Hepatocyte (in vitro differentiated cells): ENCODE results near the gene DOCK1. TPM values are rescaled to one million over a fixed set of nuclear protein-coding genes. Genes with fewer than 3 reads are reported as not detected.

Experiments
- DNase-seq: peaks from one replicate; pipeline ENCODE4 v3.0.0-alpha.2; 2016; ENCODE audit warnings: low spot score
- H2AFZ ChIP-seq: fragments of 200-600 bp; sonication (generic); 2 replicates; pipeline ENCODE4 v1.6.0; 2016; ENCODE audit warnings: antibody characterized with exemption, mild to moderate bottlenecking
- H3K27ac ChIP-seq: fragments of 200-600 bp; sonication (generic); 2 replicates; pipeline ENCODE4 v1.5.1; 2016; ENCODE audit warnings: mild to moderate bottlenecking
- H3K27me3 ChIP-seq: fragments of 200-600 bp; sonication (generic); 2 replicates; pipeline ENCODE4 v1.6.1; 2016
- H3K36me3 ChIP-seq: fragments of 200-600 bp; sonication (generic); replicated peaks from 2 replicates; pipeline ENCODE4 v1.5.1; 2016; ENCODE audit warnings: low read depth; ENCODE audit not compliant: insufficient read depth
- H3K4me1 ChIP-seq: fragments of 200-600 bp; sonication (generic); 2 replicates; pipeline ENCODE4 v1.5.1; 2016; ENCODE audit warnings: mild to moderate bottlenecking, moderate library complexity; ENCODE audit not compliant: insufficient read depth
- H3K4me2 ChIP-seq: fragments of 200-600 bp; sonication (generic); 2 replicates; pipeline ENCODE4 v1.6.0; 2016
- H3K4me3 ChIP-seq: fragments of 200-600 bp; sonication (generic); 2 replicates; pipeline ENCODE4 v1.5.1; 2016; ENCODE audit warnings: mild to moderate bottlenecking
- H3K79me2 ChIP-seq: fragments of 200-600 bp; sonication (generic); 2 replicates; pipeline ENCODE4 v1.6.0; 2017; ENCODE audit warnings: mild to moderate bottlenecking
- H3K9me2 ChIP-seq: fragments of 200-600 bp; sonication (generic); replicated peaks from 2 replicates; pipeline ENCODE4 v1.6.0; 2017; ENCODE audit warnings: mild to moderate bottlenecking; ENCODE audit not compliant: insufficient read depth
- H3K9me3 ChIP-seq: fragments of 200-600 bp; sonication (generic); 2 replicates; pipeline ENCODE4 v1.5.1; 2016; ENCODE audit warnings: low read depth, mild to moderate bottlenecking
- H4K20me1 ChIP-seq: fragments of 200-600 bp; sonication (generic); 2 replicates; pipeline ENCODE4 v1.6.0; 2016; ENCODE audit warnings: mild to moderate bottlenecking; ENCODE audit not compliant: insufficient read depth, poor library complexity, severe bottlenecking
- EZH2 ChIP-seq: fragments of 200-600 bp; sonication (generic); IDR thresholded peaks from 2 replicates; pipeline ENCODE4 v1.6.1; 2016; ENCODE audit warnings: antibody characterized with exemption, mild to moderate bottlenecking, borderline replicate concordance
- EZH2phosphoT487 ChIP-seq: fragments of 200-600 bp; sonication (generic); IDR thresholded peaks from one replicate; pipeline ENCODE4 v1.6.1; 2018; ENCODE audit warnings: antibody characterized with exemption, mild to moderate bottlenecking, low read depth, moderate library complexity; ENCODE audit not compliant: unreplicated experiment, severe bottlenecking
- WGBS: methylation state at CpG from one replicate; pipeline ENCODE4 v1.1.6; 2016; ENCODE audit warnings: low lambda C conversion rate; ENCODE audit errors: missing lambda C conversion rate; 5-methylcytosine and 5-hydroxymethylcytosine counted together
- polyA plus RNA-seq: library from polyadenylated mRNA; unstranded; fragments of >200 nt; fragmentation: Nextera tagmentation; extraction: Ambion mirVana; gene quantifications from 2 replicates; pipeline ENCODE4 v1.2.1, GENCODE V29; 2016
- total RNA-seq: library from RNA; depleted of rRNA; stranded (reverse); fragments of >200 nt; gene quantifications from 2 replicates; pipeline ENCODE4 v1.2.3, GENCODE V29; 2014
- TF ChIP-seq, protein P1 (sequence below): fragments of 200-600 bp; sonication (generic); IDR thresholded peaks from 2 replicates; pipeline ENCODE4 v1.5.1; 2016; ENCODE audit warnings: antibody characterized with exemption, mild to moderate bottlenecking; ENCODE audit not compliant: poor library complexity

Gene DOCK1
- total and polyA plus RNA-seq, 2 experiments from 2014 or later = 16.0 to 55.5 TPM

DNA sequence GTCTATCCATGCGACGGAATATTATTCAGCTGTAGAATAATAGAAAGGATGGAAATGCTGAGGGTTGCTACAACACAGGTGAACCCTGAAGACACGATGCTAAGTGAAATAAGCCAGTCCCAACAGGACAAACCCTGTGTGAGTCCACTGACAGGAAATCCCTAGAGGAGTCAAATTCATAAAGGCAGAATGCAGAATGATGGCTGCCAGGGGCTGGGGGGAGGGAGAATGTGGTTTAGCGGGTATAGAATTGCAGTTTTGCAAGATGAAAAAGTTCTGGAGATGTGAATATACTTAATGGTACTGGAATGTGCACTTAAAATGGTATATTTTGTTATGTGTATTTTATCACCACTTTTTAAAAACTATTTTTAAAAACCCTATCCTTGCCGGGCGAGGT lies 36.9 kb upstream of the DOCK1 start:
- no peak overlapping the region for H2AFZ ChIP-seq
- no peaks in the 10 kb centered on the region for H3K9me2 ChIP-seq
- no peaks in the 10 kb centered on the region for H4K20me1 ChIP-seq
- H3K4me2 ChIP-seq = no peak overlapping the region
- no peaks in the 10 kb centered on the region for H3K79me2 ChIP-seq
- no peaks in the 10 kb centered on the region for H3K4me1 ChIP-seq
- 85% methylated on average over 6 of the region's 6 CpGs for WGBS
- no peak overlapping the region for H3K27ac ChIP-seq
- H3K27me3 ChIP-seq = no peaks in the 10 kb centered on the region
- DNase-seq = no peak
- TF ChIP-seq EZH2 = no peak
- TF ChIP-seq EZH2phosphoT487 = no peak
- TF ChIP-seq, protein P1, sequence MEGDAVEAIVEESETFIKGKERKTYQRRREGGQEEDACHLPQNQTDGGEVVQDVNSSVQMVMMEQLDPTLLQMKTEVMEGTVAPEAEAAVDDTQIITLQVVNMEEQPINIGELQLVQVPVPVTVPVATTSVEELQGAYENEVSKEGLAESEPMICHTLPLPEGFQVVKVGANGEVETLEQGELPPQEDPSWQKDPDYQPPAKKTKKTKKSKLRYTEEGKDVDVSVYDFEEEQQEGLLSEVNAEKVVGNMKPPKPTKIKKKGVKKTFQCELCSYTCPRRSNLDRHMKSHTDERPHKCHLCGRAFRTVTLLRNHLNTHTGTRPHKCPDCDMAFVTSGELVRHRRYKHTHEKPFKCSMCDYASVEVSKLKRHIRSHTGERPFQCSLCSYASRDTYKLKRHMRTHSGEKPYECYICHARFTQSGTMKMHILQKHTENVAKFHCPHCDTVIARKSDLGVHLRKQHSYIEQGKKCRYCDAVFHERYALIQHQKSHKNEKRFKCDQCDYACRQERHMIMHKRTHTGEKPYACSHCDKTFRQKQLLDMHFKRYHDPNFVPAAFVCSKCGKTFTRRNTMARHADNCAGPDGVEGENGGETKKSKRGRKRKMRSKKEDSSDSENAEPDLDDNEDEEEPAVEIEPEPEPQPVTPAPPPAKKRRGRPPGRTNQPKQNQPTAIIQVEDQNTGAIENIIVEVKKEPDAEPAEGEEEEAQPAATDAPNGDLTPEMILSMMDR = no peak
- no peaks in the 10 kb centered on the region for H3K9me3 ChIP-seq
- no peak overlapping the region for H3K4me3 ChIP-seq
- no peaks in the 10 kb centered on the region for H3K36me3 ChIP-seq

DNA sequence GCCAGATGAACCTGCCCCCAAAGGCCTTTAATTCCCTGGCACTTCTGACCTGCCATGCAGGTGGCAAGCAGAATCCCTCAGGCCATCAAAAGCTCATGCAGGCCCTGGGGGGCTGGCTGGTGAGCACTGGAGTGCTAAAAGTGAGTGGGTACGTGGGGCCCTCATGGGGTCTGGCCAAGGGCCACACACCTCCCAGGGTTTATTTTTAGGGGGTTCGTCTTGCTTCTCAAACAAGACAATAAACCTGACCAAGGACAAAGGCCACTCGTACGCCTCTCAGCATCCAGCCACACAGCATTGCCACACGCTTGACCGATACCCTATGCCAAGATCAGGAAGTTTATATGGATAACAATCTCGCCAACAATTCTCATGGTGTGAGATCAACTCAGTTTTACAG lies 33.1 kb upstream of the DOCK1 start:
- H3K4me2 ChIP-seq = no peak overlapping the region
- H3K36me3 ChIP-seq = no peaks in the 10 kb centered on the region
- H3K4me3 ChIP-seq = no peak overlapping the region
- H4K20me1 ChIP-seq = no peaks in the 10 kb centered on the region
- H3K79me2 ChIP-seq = no peaks in the 10 kb centered on the region
- no peak for DNase-seq
- H3K27me3 ChIP-seq = no peaks in the 10 kb centered on the region
- no peaks in the 10 kb centered on the region for H3K9me2 ChIP-seq
- H2AFZ ChIP-seq = no peak overlapping the region
- H3K9me3 ChIP-seq = no peaks in the 10 kb centered on the region
- no peaks in the 10 kb centered on the region for H3K4me1 ChIP-seq
- no peak for TF ChIP-seq EZH2phosphoT487
- no peak for TF ChIP-seq EZH2
- TF ChIP-seq, protein P1 = no peak
- WGBS = 88% methylated on average over 7 of the region's 7 CpGs
- H3K27ac ChIP-seq = no peak overlapping the region

DNA sequence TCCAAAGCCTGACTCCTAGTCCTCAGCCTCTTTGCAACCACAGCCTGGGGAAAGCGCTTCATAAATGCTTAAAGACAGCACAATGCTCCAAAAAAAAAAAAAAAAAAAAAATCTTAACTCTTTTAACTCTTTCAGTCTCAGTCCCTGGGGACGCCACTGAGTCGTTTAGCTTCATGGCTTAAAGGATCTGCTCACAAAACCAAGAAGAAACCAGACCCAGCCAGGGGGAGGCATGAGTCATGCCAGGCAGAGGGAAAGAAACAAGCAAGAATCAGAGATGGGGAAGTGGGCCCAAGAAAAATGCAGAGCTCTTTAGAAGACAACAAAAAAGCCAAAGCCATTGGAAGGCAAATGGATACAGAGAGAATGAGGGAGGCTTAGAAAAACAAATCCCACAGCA lies 32.5 kb upstream of the DOCK1 start:
- Histone ChIP-seq H3K9me2 (no peaks in the 10 kb centered on the region), H3K27me3 (no peaks in the 10 kb centered on the region), H3K27ac (no peak overlapping the region), H3K36me3 (no peaks in the 10 kb centered on the region), H3K4me2 (no peak overlapping the region), H3K9me3 (no peaks in the 10 kb centered on the region), H3K4me1 (no peaks in the 10 kb centered on the region), H4K20me1 (no peaks in the 10 kb centered on the region), H3K79me2 (no peaks in the 10 kb centered on the region), H3K4me3 (no peak overlapping the region), H2AFZ (no peak overlapping the region)
- 52% methylated on average over 3 of the region's 3 CpGs for WGBS
- DNase-seq = no peak
- no peak for TF ChIP-seq EZH2phosphoT487
- TF ChIP-seq EZH2 = no peak
- TF ChIP-seq, protein P1 = no peak

DNA sequence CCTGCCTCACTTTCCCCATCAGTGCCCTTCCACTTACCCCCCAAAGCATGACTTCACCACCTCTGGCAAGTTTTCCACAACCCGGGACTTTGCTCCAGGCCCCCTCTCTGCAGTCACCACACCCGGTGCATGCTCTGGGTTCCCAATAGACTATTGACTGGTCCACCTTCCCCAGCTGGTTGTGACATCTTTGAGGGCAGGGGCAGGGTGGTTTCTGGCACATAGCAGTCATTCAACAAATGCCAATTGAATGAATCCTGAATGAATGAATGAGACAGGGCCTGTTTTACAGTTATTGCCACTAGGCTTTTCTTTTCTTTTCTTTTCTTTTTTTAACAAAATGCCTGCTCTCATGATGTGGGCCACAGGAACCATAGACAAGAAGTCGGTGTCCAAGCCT lies 28.8 kb upstream of the DOCK1 start:
- Histone ChIP-seq H3K9me3 (no peaks in the 10 kb centered on the region), H3K27me3 (no peaks in the 10 kb centered on the region), H4K20me1 (no peaks in the 10 kb centered on the region), H3K4me2 (no peak overlapping the region), H3K36me3 (no peaks in the 10 kb centered on the region), H3K9me2 (no peaks in the 10 kb centered on the region), H3K79me2 (no peaks in the 10 kb centered on the region), H3K4me3 (no peak overlapping the region), H3K4me1 (no peaks in the 10 kb centered on the region), H3K27ac (no peak overlapping the region), H2AFZ (no peak overlapping the region)
- no peak for DNase-seq
- WGBS = 90% methylated on average over 3 of the region's 3 CpGs
- TF ChIP-seq, protein P1 = no peak
- TF ChIP-seq EZH2phosphoT487 = no peak
- no peak for TF ChIP-seq EZH2
